HG03439 (cell line): ENCODE data around the gene METTL17.
"Not testable (repeated sequence)": the region's sequence is repeated elsewhere in the genome, so short reads cannot be mapped to it uniquely, and the experiment has no call there.

ENCODE experiments used
- ATAC-seq: cut with Tn5 transposase; IDR thresholded peaks from one replicate; pipeline ENCODE4 v1.9.1; 2021; ENCODE audit warnings: mild to moderate bottlenecking, moderate library complexity; ENCODE audit not compliant: unreplicated experiment

METTL17 gene

GRCh38 chr14:20989471-20989786 is 351 bp upstream of the METTL17 start:
- no peak for ATAC-seq

GRCh38 chr14:20996521-20996920 is 6.7 kb downstream of the METTL17 start:
- no peak for ATAC-seq

- no peak for ATAC-seq
Measured at GRCh38 chr14:20997115-20997514, 7.3 kb downstream of the METTL17 start.

- ATAC-seq: no peak
Measured at GRCh38 chr14:20997564-20997963, 7.8 kb downstream of the METTL17 start.

- ATAC-seq: no peak
Measured at GRCh38 chr14:20998139-20998538, 8.4 kb downstream of the METTL17 start.

- no peak for ATAC-seq
Measured at GRCh38 chr14:20998674-20999366, 9.0 kb downstream of the METTL17 start, which contains the start of gene SLC39A2. Gene SLC39A2, plus strand, starts transcription at chr14:20999293. Its CDS starts 154 bp downstream, at chr14:20999447.

GRCh38 chr14:20999591-20999990 is 9.8 kb downstream of the METTL17 start:
- no peak for ATAC-seq

- ATAC-seq: no peak
Measured at GRCh38 chr14:21001218-21001617, 11.4 kb downstream of the METTL17 start.

GRCh38 chr14:21003788-21004346 is 14.1 kb downstream of the METTL17 start:
- ATAC-seq: no peak

- ATAC-seq: not testable (repeated sequence)
Measured at GRCh38 chr14:21009721-21010120, 19.9 kb downstream of the METTL17 start.

GRCh38 chr14:21011136-21011535 is 21.4 kb downstream of the METTL17 start:
- ATAC-seq: no peak

- ATAC-seq: no peak
Measured at GRCh38 chr14:21014761-21015190, 25.0 kb downstream of the METTL17 start.

- ATAC-seq: no peak
Measured at GRCh38 chr14:21015312-21015711, 25.5 kb downstream of the METTL17 start.

GRCh38 chr14:21016413-21017190 is 26.8 kb downstream of the METTL17 start:
- no peak for ATAC-seq

- ATAC-seq: no peak
Measured at GRCh38 chr14:21017528-21018245, 27.9 kb downstream of the METTL17 start.

- no peak for ATAC-seq
Measured at GRCh38 chr14:21018286-21018685, 28.5 kb downstream of the METTL17 start.

GRCh38 chr14:21018781-21019180 is 29.0 kb downstream of the METTL17 start:
- ATAC-seq: no peak

GRCh38 chr14:21019366-21019765 is 29.6 kb downstream of the METTL17 start:
- no peak for ATAC-seq

GRCh38 chr14:21020977-21021545 is 31.3 kb downstream of the METTL17 start:
- no peak for ATAC-seq

GRCh38 chr14:21022686-21023085 is 32.9 kb downstream of the METTL17 start:
- ATAC-seq: no peak

- no peak for ATAC-seq
Measured at GRCh38 chr14:21023174-21023573, 33.4 kb downstream of the METTL17 start.
